GM18508 (cell line): ENCODE measurements around the gene KICS2.
"Not testable (repeated sequence)": the region's sequence is repeated elsewhere in the genome, so short reads cannot be mapped to it uniquely, and the experiment has no call there.

Experiments used
- ATAC-seq: cut with Tn5 transposase; IDR thresholded peaks from one replicate; pipeline ENCODE4 v1.9.1; 2021; ENCODE audit warnings: moderate number of reproducible peaks; ENCODE audit not compliant: insufficient read depth, unreplicated experiment

KICS2 gene

GRCh38 chr12:64218597-64218996 is 3.5 kb downstream of the KICS2 start:
- no peak for ATAC-seq

- not testable (repeated sequence) for ATAC-seq
These were observed 4.5 kb downstream of the KICS2 start for GRCh38 chr12:64217643-64218042.

- no peak for ATAC-seq
These were observed 5.9 kb downstream of the KICS2 start for GRCh38 chr12:64216239-64216638.

GRCh38 chr12:64212119-64212746 is 9.9 kb downstream of the KICS2 start:
- ATAC-seq: no peak

- no peak for ATAC-seq
These were observed 14.6 kb downstream of the KICS2 start for GRCh38 chr12:64207453-64207852.

- ATAC-seq: no peak
These were observed 16.6 kb downstream of the KICS2 start for GRCh38 chr12:64205542-64205941.

GRCh38 chr12:64203775-64204174 is 18.3 kb downstream of the KICS2 start:
- no peak for ATAC-seq

- no peak for ATAC-seq
These were observed 19.1 kb downstream of the KICS2 start for GRCh38 chr12:64203036-64203435.

- ATAC-seq: not testable (repeated sequence)
These were observed 26.3 kb downstream of the KICS2 start for GRCh38 chr12:64195841-64196240.

- ATAC-seq: no peak
These were observed 27.6 kb downstream of the KICS2 start for GRCh38 chr12:64194333-64195149.

GRCh38 chr12:64193931-64194330 is 28.2 kb downstream of the KICS2 start:
- ATAC-seq: no peak

GRCh38 chr12:64192644-64193444 is 29.3 kb downstream of the KICS2 start:
- peak; percentile 97 for ATAC-seq

GRCh38 chr12:64190140-64190539 is 32.0 kb downstream of the KICS2 start:
- no peak for ATAC-seq

- no peak for ATAC-seq
These were observed 32.6 kb downstream of the KICS2 start for GRCh38 chr12:64189530-64189929.

- no peak for ATAC-seq
These were observed 34.3 kb downstream of the KICS2 start for GRCh38 chr12:64187794-64188193.

- ATAC-seq: no peak
These were observed 34.7 kb downstream of the KICS2 start for GRCh38 chr12:64187370-64187769.

GRCh38 chr12:64186789-64187188 is 35.3 kb downstream of the KICS2 start:
- peak; percentile 99 for ATAC-seq

GRCh38 chr12:64184216-64184615 is 37.9 kb downstream of the KICS2 start:
- ATAC-seq: no peak

- no peak for ATAC-seq
These were observed 40.4 kb downstream of the KICS2 start for GRCh38 chr12:64181430-64182291.

GRCh38 chr12:64180951-64181350 is 41.1 kb downstream of the KICS2 start:
- ATAC-seq: no peak
